Suprapubic skin (tissue), 4 donors: ENCODE results near the gene ERMAP. TPM values are rescaled to one million over a fixed set of nuclear protein-coding genes. Genes with fewer than 3 reads are reported as not detected.

ENCODE experiments used
- DNase-seq, 2 donors: peaks; one replicate each; pipeline ENCODE4 v3.0.0-alpha.2; 2019; ENCODE audit warnings: low spot score in 2 of 2
- H3K27ac ChIP-seq: fragments of 200-600 bp; sonication (generic); one replicate; pipeline ENCODE4 v1.5.1; 2019
- H3K27me3 ChIP-seq: fragments of 200-600 bp; sonication (generic); one replicate; pipeline ENCODE4 v1.5.1; 2019
- H3K36me3 ChIP-seq: fragments of 200-600 bp; sonication (generic); one replicate; pipeline ENCODE4 v1.5.1; 2019
- H3K4me1 ChIP-seq: fragments of 200-600 bp; sonication (generic); one replicate; pipeline ENCODE4 v1.5.1; 2019
- H3K4me3 ChIP-seq: fragments of 200-600 bp; sonication (generic); one replicate; pipeline ENCODE4 v1.5.1; 2019; ENCODE audit warnings: mild to moderate bottlenecking
- H3K9me3 ChIP-seq: fragments of 200-600 bp; sonication (generic); one replicate; pipeline ENCODE4 v1.5.1; 2019
- CTCF ChIP-seq, 2 donors: fragments of 200-600 bp in 1 of 2; fragments of 450-650 bp in 1 of 2; sonication (generic) in 1 of 2; IDR thresholded peaks; one replicate each; pipeline ENCODE4 v1.5.1; 2016 to 2019; ENCODE audit warnings: antibody characterized with exemption in 2 of 2, mild to moderate bottlenecking in 1 of 2, moderate library complexity in 1 of 2
- EP300 ChIP-seq: sonication (generic); formaldehyde crosslinking; IDR thresholded peaks from one replicate; pipeline ENCODE4 v1.6.1; 2017; ENCODE audit warnings: antibody characterized with exemption
- POLR2A ChIP-seq, 2 donors: fragments of 450-650 bp; IDR thresholded peaks; one replicate each; pipeline ENCODE4 v1.6.1; 2017; ENCODE audit warnings: antibody characterized with exemption in 2 of 2, mild to moderate bottlenecking in 2 of 2, moderate library complexity in 2 of 2
- POLR2AphosphoS5 ChIP-seq, 3 donors: sonication (generic); formaldehyde crosslinking; IDR thresholded peaks; one replicate each; pipeline ENCODE4 v1.6.1; 2017; ENCODE audit warnings: antibody characterized with exemption in 3 of 3
- WGBS: methylation state at CpG from one replicate; pipeline ENCODE4 v1.1.5; 2018; 5-methylcytosine and 5-hydroxymethylcytosine counted together
- total RNA-seq, 4 donors: library from RNA; depleted of rRNA; stranded (reverse); fragments of >200 nt; gene quantifications; one replicate each; pipeline ENCODE4 v1.1.0, GENCODE V29; 2016

The ERMAP gene
- total RNA-seq, 4 donors from 2014 or later: 8.9 to 26.2 (median 14.1) TPM

GRCh38 chr1:42817440-42817767, 482 bp downstream of the ERMAP start:
- 0% methylated on average over 6 of the region's 13 CpGs for WGBS
- TF ChIP-seq POLR2A (IDR thresholded peaks at IDR 0.05) (no peak), EP300 (no peak), POLR2AphosphoS5 (IDR thresholded peaks at IDR 0.05) (no peak), CTCF (IDR thresholded peaks at IDR 0.05) (no peak)

GRCh38 chr1:42817976-42818375, 1.1 kb downstream of the ERMAP start:
- Histone ChIP-seq H3K9me3 (no peaks in the 10 kb centered on the region), H3K36me3 (no peaks in the 10 kb centered on the region), H3K27ac (no peak overlapping the region), H3K27me3 (no peaks in the 10 kb centered on the region), H3K4me1 (peaks cover 30% of the 10 kb centered on the region), H3K4me3 (no peak overlapping the region)
- TF ChIP-seq CTCF (IDR thresholded peaks at IDR 0.05) (no peak), EP300 (no peak), POLR2A (IDR thresholded peaks at IDR 0.05) (no peak), POLR2AphosphoS5 (IDR thresholded peaks at IDR 0.05) (no peak)
- DNase-seq: no peak
- WGBS: 99% methylated on average over 3 of the region's 3 CpGs

More at GRCh38 chr1:42817440-42817767, 482 bp downstream of the ERMAP start:
- H3K4me1 ChIP-seq: peaks cover 24% of the 10 kb centered on the region
- no peak for DNase-seq
- H3K4me3 ChIP-seq: peak overlapping the region; percentile 64
- H3K9me3 ChIP-seq: no peaks in the 10 kb centered on the region
- no peaks in the 10 kb centered on the region for H3K36me3 ChIP-seq
- H3K27me3 ChIP-seq: no peaks in the 10 kb centered on the region
- H3K27ac ChIP-seq: peak overlapping the region; percentile 96

- H3K27ac ChIP-seq: no peak overlapping the region
- no peak for TF ChIP-seq POLR2AphosphoS5 (IDR thresholded peaks at IDR 0.05)
- TF ChIP-seq EP300: no peak
- TF ChIP-seq CTCF (IDR thresholded peaks at IDR 0.05): no peak
- TF ChIP-seq POLR2A (IDR thresholded peaks at IDR 0.05): no peak
- no peaks in the 10 kb centered on the region for H3K36me3 ChIP-seq
- H3K9me3 ChIP-seq: no peaks in the 10 kb centered on the region
- no peaks in the 10 kb centered on the region for H3K27me3 ChIP-seq
- WGBS: 61% methylated on average over 1 of the region's 1 CpG
- H3K4me3 ChIP-seq: no peak overlapping the region
- no peak for DNase-seq
- H3K4me1 ChIP-seq: peaks cover 25% of the 10 kb centered on the region
Observed at GRCh38 chr1:42820813-42821212, 3.9 kb downstream of the ERMAP start.

- Histone ChIP-seq H3K36me3 (no peaks in the 10 kb centered on the region), H3K27ac (no peak overlapping the region), H3K4me3 (no peak overlapping the region), H3K27me3 (no peaks in the 10 kb centered on the region), H3K9me3 (no peaks in the 10 kb centered on the region), H3K4me1 (peaks cover 16% of the 10 kb centered on the region)
- no peak for TF ChIP-seq EP300
- TF ChIP-seq POLR2A (IDR thresholded peaks at IDR 0.05): no peak
- TF ChIP-seq CTCF (IDR thresholded peaks at IDR 0.05): no peak
- no peak for TF ChIP-seq POLR2AphosphoS5 (IDR thresholded peaks at IDR 0.05)
- 100% methylated on average over 2 of the region's 2 CpGs for WGBS
- no peak for DNase-seq
Observed at GRCh38 chr1:42821690-42822089, 4.8 kb downstream of the ERMAP start.

- no peaks in the 10 kb centered on the region for H3K9me3 ChIP-seq
- no peaks in the 10 kb centered on the region for H3K27me3 ChIP-seq
- no peak for TF ChIP-seq CTCF (IDR thresholded peaks at IDR 0.05)
- no peak for TF ChIP-seq POLR2A (IDR thresholded peaks at IDR 0.05)
- TF ChIP-seq POLR2AphosphoS5 (IDR thresholded peaks at IDR 0.05): no peak
- no peak for TF ChIP-seq EP300
- WGBS: 45% methylated on average over 2 of the region's 2 CpGs
- H3K4me1 ChIP-seq: peaks cover 10% of the 10 kb centered on the region
- no peak overlapping the region for H3K4me3 ChIP-seq
- no peak for DNase-seq
- H3K27ac ChIP-seq: no peak overlapping the region
- no peaks in the 10 kb centered on the region for H3K36me3 ChIP-seq
Observed at GRCh38 chr1:42822800-42823392, 6.0 kb downstream of the ERMAP start.
